ENCODE measurements around the gene DOCK3.

GRCh38 chr3:50926868-50927267 is 252.1 kb downstream of the DOCK3 start:
- TF ChIP-seq POLR2AphosphoS5 (IDR thresholded peaks at IDR 0.05; ENCODE audit: low read depth, low read length) = no peak
- TF ChIP-seq, protein P1, sequence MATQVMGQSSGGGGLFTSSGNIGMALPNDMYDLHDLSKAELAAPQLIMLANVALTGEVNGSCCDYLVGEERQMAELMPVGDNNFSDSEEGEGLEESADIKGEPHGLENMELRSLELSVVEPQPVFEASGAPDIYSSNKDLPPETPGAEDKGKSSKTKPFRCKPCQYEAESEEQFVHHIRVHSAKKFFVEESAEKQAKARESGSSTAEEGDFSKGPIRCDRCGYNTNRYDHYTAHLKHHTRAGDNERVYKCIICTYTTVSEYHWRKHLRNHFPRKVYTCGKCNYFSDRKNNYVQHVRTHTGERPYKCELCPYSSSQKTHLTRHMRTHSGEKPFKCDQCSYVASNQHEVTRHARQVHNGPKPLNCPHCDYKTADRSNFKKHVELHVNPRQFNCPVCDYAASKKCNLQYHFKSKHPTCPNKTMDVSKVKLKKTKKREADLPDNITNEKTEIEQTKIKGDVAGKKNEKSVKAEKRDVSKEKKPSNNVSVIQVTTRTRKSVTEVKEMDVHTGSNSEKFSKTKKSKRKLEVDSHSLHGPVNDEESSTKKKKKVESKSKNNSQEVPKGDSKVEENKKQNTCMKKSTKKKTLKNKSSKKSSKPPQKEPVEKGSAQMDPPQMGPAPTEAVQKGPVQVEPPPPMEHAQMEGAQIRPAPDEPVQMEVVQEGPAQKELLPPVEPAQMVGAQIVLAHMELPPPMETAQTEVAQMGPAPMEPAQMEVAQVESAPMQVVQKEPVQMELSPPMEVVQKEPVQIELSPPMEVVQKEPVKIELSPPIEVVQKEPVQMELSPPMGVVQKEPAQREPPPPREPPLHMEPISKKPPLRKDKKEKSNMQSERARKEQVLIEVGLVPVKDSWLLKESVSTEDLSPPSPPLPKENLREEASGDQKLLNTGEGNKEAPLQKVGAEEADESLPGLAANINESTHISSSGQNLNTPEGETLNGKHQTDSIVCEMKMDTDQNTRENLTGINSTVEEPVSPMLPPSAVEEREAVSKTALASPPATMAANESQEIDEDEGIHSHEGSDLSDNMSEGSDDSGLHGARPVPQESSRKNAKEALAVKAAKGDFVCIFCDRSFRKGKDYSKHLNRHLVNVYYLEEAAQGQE (IDR thresholded peaks at IDR 0.05; ENCODE audit: insufficient read depth in 1 of 2, low read depth in 2 of 2, low read length in 2 of 2) = no peak

Measured in PFSK-1 (cell line).